ENCODE data around the gene ARHGEF10L.

ARHGEF10L gene

DNA sequence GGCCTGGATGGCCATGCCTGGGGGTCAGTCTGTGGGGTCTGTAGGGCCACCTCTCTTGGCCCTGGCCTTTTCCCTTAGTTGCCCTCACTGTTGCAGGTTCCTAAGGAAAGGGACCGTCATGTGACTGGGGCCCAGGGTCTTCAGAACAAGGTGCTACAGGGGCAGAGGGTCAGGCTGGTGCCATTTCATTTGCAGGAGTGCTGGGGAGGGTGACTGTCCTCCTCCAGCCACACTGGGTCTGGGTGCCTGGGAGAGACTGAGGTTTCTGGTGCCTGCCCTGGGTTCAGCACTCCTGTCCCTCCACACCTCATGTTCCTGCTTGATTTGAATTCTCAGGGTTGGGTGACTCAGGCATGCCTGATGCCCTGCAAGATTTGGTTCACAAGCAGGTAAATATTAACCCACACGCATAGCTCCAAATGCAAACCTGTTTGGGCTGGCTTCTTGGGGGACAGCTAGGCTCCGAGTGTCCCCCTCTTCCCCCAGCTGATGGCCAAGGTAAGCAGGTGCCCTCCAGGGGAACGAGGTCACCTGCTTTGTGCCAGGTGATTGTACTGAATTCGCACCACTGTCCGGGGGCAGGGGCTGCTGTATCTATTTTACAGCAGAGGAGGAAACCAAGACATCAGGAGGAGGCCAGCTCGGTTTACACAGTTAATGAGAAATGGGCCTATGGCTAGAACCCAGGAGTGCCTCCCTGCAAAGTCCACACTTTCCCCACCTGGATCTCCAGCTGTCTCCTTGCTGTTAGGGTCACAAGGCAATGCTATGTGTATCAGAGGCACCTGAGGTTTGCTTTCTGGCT lies 20.3 kb downstream of the ARHGEF10L start:
- TF ChIP-seq JUND (IDR thresholded peaks at IDR 0.05; ENCODE audit: low read depth), result no peak
- in situ Hi-C loops (cut with HindIII; ENCODE audit: low pct_unique_long_range_greater_than_20kb, low sequenced_read_pairs), result no loop called here
- DNase-seq (ENCODE audit: low read depth in 1 of 2, low spot score in 1 of 2), result peak; percentile 45 to 77

DNA sequence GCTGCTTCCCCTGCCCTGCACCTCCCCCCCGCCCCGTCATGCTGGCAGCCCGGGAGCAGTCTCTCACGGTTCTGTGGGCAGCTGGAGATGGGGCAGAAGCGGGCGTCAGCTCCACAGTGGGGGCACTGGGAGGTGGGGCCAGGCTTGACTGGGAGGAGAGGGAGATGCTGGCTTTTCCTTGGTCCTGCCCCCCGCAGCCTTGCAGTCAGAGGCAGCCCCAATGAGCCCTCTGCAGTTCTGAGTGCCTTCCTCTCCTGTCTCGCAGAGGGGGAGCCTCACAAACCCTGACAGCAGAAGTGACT lies 21.7 kb downstream of the ARHGEF10L start:
- no peak for TF ChIP-seq JUND (IDR thresholded peaks at IDR 0.05; ENCODE audit: low read depth)
- in situ Hi-C loops (cut with HindIII; ENCODE audit: low pct_unique_long_range_greater_than_20kb, low sequenced_read_pairs), result no loop called here
- DNase-seq (ENCODE audit: low read depth in 1 of 2, low spot score in 1 of 2), result no peak

DNA sequence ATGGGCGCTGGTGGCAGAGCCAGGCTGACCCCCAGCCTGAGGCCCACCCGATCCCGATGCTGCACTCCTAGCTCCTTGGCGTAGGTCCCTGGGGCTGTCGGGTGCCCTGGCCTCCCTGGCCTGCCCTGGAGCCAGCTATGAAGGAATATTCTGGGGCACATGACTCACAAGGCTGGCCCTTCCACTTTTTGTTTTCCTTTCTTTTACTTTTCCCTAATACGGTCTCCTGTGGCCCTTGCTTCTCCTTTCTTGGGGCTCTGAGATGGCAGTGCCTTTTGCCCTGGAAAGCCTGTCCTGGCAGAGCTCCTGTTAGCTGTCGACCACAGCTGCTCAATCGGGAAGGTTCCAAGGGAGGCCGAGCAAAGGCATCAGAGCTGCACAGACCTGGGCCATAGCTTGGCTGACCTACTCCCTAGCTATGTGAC lies 22.1 kb downstream of the ARHGEF10L start:
- in situ Hi-C loops (cut with HindIII; ENCODE audit: low pct_unique_long_range_greater_than_20kb, low sequenced_read_pairs), result no loop called here
- no peak for DNase-seq (ENCODE audit: low read depth in 1 of 2, low spot score in 1 of 2)
- TF ChIP-seq JUND (IDR thresholded peaks at IDR 0.05; ENCODE audit: low read depth), result no peak

DNA sequence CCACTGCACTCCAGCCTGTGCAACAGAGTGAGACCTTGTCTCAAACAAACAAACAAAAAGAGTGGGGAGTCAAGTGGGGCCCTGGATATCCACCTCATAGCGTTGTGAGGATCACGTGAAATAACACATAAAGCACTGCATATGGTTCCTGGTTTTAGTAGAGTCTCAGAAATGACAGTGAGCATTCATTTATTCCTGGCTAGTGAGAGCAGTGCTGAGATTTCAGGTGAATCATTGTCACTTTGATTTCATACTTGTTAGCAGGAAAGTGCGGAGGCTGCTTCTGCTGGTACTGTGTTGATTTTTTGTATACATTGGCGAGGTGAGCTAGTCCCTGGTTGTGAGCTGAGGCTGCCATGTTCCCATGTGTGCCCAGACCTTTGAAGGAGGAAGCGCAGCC lies 22.9 kb downstream of the ARHGEF10L start:
- no peak for DNase-seq (ENCODE audit: low read depth in 1 of 2, low spot score in 1 of 2)
- in situ Hi-C loops (cut with HindIII; ENCODE audit: low pct_unique_long_range_greater_than_20kb, low sequenced_read_pairs), result no loop called here
- no peak for TF ChIP-seq JUND (IDR thresholded peaks at IDR 0.05; ENCODE audit: low read depth)

DNA sequence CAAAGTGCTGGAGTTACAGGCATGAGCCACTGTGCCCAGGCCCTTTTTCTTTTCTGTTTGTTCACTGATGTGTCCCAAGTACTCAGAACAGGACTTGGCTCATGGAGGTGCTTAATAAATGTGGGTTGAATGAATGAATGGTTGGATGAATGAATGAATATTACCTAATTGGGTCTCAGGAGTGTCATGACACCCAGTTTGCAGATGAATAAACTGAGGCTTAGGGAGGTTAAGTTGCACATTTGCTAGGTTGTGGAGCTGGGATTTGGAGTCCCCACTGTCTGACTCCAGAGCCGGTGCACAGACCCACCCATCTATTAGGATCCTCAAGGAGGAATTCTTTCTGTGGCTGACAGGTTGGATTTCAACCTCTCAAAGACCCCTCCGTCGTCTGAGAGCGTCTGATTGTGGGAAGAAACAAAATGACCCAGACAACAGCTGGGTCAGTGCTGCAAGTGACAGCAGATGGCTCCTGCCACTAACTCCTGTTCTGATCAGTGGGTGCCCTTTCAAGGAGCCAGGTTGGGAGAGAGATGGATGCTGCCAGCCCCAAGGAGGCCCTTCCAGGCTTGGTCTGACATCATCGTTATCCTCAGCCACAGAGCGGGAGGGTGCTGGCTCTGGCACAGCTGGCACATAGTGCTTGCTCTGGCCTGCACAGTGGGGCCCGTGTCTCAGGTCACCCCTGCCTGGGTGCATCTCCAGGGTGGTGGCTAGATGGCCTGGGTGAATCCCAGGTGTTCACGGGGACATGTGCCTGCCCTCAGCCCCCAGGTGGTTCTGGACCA lies 24.2 kb downstream of the ARHGEF10L start:
- in situ Hi-C loops (cut with HindIII; ENCODE audit: low pct_unique_long_range_greater_than_20kb, low sequenced_read_pairs), result no loop called here
- DNase-seq (ENCODE audit: low read depth in 1 of 2, low spot score in 1 of 2), result no peak
- no peak for TF ChIP-seq JUND (IDR thresholded peaks at IDR 0.05; ENCODE audit: low read depth)

DNA sequence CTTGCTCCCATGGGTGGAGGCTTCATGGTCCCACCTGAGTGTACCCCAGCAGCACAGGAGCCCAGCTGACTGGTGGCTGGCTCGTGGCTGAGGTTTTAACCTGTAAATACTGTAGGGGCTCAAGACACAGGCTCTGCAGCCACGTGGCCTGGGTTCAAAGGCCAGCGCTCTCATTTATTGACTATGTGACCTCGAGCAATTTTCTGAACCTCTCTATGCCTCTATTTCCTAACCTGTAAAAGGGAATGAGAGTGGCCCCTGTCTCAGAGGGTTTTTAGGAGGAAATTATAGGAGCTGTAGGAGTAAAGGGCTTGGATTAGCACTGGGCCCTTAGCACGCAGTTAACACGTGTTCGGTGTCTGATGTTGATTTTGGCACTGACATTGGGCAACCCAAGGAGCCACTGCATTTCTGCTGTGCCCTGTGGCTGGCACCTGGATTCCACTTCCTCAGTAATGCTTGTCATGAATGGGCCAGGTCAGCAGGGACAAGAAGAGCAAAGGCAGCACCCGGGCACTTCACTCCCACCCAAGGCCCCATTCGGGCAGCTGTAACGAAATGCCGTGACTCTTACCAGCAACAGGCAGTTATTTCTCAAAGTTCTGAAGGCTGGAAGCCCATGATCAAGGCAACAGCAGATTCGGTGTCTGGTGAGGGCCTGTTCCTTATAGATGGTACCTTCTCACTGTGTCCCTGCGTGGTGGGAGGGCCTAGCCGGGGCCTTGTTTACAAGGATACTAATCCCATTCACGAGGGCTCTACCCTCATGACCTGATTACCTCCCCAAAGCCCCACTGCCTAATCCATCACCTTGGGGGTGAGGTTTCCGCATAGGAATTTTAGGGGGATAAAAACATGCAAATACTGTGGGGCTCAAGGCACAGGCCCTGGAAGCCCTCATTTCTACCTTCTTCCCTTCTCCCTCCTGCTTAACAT lies 25.2 kb downstream of the ARHGEF10L start:
- TF ChIP-seq JUND (IDR thresholded peaks at IDR 0.05; ENCODE audit: low read depth), result no peak
- DNase-seq (ENCODE audit: low read depth in 1 of 2, low spot score in 1 of 2), result peak; percentile 67 to 83
- in situ Hi-C loops (cut with HindIII; ENCODE audit: low pct_unique_long_range_greater_than_20kb, low sequenced_read_pairs), result no loop called here

DNA sequence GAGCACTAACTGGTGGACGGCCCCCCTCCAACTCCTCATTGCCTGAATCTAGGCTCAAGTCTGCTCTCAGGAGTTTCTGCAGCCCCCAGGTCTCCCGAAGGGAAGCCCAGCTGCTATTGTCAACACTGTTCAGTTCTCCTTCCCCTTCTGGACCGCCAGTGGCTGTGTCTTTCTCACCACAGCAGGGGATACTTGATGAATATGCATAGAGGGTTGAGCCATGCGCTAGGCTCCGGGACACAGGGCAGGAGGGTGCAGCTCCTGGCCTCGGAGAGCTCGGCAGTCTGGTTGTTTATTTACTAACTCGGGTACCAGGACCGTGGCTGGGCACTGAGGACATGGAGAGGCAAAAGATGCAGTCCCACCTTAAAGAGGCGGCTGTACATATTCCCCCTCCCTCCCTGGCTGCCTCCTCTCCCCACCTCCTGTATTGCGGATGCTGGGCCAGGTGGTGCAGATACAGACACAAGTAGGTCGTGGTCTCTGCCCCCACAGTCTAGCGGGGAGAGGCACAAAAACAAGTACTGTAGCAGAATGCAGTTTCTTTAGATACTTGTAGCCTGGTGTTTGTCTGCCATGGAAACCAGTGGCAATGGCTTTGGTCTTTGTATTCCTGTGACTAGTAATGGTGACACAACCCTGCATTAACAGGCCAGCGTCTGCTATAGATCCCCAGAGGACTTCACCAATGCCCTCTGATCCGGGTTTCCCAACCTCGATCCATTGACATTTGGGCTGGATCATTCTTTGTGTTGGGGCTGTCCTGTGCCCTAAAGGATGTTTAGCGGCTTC lies 26.2 kb downstream of the ARHGEF10L start:
- TF ChIP-seq JUND (IDR thresholded peaks at IDR 0.05; ENCODE audit: low read depth), result no peak
- DNase-seq (ENCODE audit: low read depth in 1 of 2, low spot score in 1 of 2), result no peak
- in situ Hi-C loops (cut with HindIII; ENCODE audit: low pct_unique_long_range_greater_than_20kb, low sequenced_read_pairs), result no loop called here

DNA sequence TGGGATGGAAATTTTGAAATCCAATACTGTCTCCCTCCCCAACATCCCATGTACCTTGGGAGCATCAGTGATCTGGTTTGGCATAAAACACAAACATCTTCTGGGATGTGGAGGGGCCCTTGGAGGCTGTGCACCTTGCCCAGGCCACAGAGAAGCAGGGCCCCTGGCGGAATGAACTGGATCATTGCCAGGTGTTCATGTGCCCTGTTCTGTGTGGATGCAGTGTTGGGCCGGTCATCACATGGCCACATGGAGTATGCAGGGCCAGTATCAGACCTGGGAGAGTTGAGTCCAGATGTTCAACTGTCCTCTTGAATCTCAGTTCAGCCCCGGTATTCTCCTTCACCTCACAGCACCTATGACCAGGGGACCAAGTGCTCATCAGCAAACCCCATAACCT lies 26.9 kb downstream of the ARHGEF10L start:
- DNase-seq (ENCODE audit: low read depth in 1 of 2, low spot score in 1 of 2), result no peak
- TF ChIP-seq JUND (IDR thresholded peaks at IDR 0.05; ENCODE audit: low read depth), result no peak
- in situ Hi-C loops (cut with HindIII; ENCODE audit: low pct_unique_long_range_greater_than_20kb, low sequenced_read_pairs), result no loop called here

DNA sequence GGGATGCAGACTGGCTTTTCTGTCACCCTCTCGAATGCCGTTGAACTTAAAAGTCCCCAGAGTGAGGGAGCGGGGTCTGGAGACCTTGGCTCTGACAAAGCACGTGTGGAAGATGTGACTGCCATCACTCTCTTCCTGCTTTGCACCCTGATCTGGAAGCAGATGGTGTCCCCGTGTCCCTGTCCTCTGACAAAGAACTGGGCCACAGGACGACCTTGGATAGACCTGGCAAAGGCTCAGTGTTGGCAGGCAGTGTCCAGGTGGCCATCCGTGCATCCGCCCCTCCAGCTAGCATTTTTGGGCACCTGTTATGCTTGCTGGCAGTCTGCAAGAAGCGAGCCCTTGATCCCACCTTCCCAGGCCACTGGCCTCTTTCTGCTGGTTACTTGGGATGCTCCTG lies 27.4 kb downstream of the ARHGEF10L start:
- in situ Hi-C loops (cut with HindIII; ENCODE audit: low pct_unique_long_range_greater_than_20kb, low sequenced_read_pairs), result no loop called here
- no peak for DNase-seq (ENCODE audit: low read depth in 1 of 2, low spot score in 1 of 2)
- TF ChIP-seq JUND (IDR thresholded peaks at IDR 0.05; ENCODE audit: low read depth), result no peak

DNA sequence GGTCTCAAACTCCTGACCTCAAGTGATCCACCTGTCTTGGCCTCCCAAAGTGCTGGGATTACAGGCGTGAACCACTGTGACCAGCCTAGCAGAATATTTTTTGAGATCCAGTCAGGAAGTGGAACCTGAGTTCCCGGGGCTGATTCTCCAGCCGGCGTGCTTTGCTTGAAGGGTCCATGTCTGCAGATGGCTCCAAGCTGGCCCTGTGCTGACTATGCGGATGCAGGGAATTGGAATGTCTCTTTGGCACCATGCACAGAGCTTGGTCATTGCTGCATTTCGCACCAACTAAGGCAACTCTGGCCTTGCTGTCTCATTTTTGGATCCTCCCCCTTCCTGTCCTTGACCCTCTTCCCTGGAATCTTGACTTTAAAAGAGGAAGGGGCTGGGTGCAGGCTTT lies 28.1 kb downstream of the ARHGEF10L start:
- DNase-seq (ENCODE audit: low read depth in 1 of 2, low spot score in 1 of 2), result no peak
- TF ChIP-seq JUND (IDR thresholded peaks at IDR 0.05; ENCODE audit: low read depth), result no peak
- in situ Hi-C loops (cut with HindIII; ENCODE audit: low pct_unique_long_range_greater_than_20kb, low sequenced_read_pairs), result no loop called here

DNA sequence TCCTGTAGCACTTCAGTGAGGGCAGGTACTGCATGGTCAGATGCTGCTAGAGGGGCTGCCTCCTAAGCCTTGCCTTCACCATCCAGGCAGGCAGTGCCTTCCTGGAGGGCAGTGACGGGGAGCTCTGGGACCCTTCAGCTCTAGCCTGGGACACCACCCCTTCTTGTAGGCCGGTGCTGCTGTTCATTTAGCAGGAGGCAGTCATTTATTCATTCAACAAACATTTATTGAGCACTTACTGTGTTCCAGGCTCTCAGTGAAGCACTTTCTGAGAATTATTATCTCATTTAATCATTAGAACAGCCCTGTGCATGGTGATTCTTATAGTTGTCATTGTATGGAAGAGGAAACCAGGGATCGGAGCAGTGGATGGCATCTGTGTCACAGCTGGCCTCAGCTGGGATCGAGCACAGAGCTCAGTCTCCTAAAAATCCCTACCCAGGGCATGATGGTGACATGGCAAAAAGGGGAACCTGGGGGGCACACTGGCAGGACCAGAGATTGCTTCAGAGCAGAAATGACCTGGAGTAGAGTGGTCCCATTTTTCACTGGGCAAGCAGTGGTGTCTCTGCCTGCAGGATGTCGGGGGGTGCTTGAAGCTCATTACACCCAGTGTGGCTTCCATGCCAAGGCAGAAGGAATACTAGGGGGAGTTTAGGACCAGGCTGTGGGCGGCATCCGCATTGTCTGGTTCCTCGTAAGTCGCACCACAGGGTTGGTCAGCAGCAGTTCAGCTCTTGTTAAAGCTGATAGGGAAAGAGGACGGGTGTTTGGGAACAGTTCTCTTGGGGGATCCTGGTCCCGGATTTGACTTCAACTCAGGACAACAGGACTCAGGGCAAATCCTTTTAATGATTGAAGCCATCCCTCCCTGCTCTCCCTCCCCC lies 28.8 kb downstream of the ARHGEF10L start:
- no peak for DNase-seq (ENCODE audit: low read depth in 1 of 2, low spot score in 1 of 2)
- TF ChIP-seq JUND (IDR thresholded peaks at IDR 0.05; ENCODE audit: low read depth), result no peak
- in situ Hi-C loops (cut with HindIII; ENCODE audit: low pct_unique_long_range_greater_than_20kb, low sequenced_read_pairs), result no loop called here

All from T47D (cell line).